ENCODE results near the gene TBC1D14.
A peak's percentile ranks its signal among the peaks of the same experiment; 100 is the strongest.

TBC1D14 gene

GRCh38 chr4:7023486-7023885, 113.9 kb downstream of the TBC1D14 start:
- no peak for DNase-seq (ENCODE audit: low spot score)

GRCh38 chr4:7023901-7024300, 114.3 kb downstream of the TBC1D14 start:
- DNase-seq (ENCODE audit: low spot score), result no peak

- no peak for DNase-seq (ENCODE audit: low spot score)
These were observed 114.8 kb downstream of the TBC1D14 start for GRCh38 chr4:7024336-7024890.

GRCh38 chr4:7025040-7025602, 115.5 kb downstream of the TBC1D14 start:
- DNase-seq (ENCODE audit: low spot score), result no peak

- DNase-seq (ENCODE audit: low spot score), result peak; percentile 68
These were observed 116.5 kb downstream of the TBC1D14 start for GRCh38 chr4:7026107-7026506.

- no peak for DNase-seq (ENCODE audit: low spot score)
These were observed 117.7 kb downstream of the TBC1D14 start for GRCh38 chr4:7027284-7027683.

GRCh38 chr4:7027913-7028312, 118.3 kb downstream of the TBC1D14 start:
- no peak for DNase-seq (ENCODE audit: low spot score)

GRCh38 chr4:7029212-7029611, 119.6 kb downstream of the TBC1D14 start:
- DNase-seq (ENCODE audit: low spot score), result no peak

- DNase-seq (ENCODE audit: low spot score), result no peak
These were observed 120.3 kb downstream of the TBC1D14 start for GRCh38 chr4:7029921-7030320.

GRCh38 chr4:7030856-7031255, 121.2 kb downstream of the TBC1D14 start:
- no peak for DNase-seq (ENCODE audit: low spot score)

GRCh38 chr4:7031558-7032449, 122.2 kb downstream of the TBC1D14 start:
- no peak for DNase-seq (ENCODE audit: low spot score)

- no peak for DNase-seq (ENCODE audit: low spot score)
These were observed 123.0 kb downstream of the TBC1D14 start for GRCh38 chr4:7032596-7032995.

- no peak for DNase-seq (ENCODE audit: low spot score)
These were observed 124.8 kb downstream of the TBC1D14 start for GRCh38 chr4:7034262-7035081.

- no peak for DNase-seq (ENCODE audit: low spot score)
These were observed 127.8 kb downstream of the TBC1D14 start for GRCh38 chr4:7037425-7037824.

GRCh38 chr4:7040765-7041164, 131.1 kb downstream of the TBC1D14 start:
- no peak for DNase-seq (ENCODE audit: low spot score)

- DNase-seq (ENCODE audit: low spot score), result no peak
These were observed 131.6 kb downstream of the TBC1D14 start for GRCh38 chr4:7041246-7041645.

GRCh38 chr4:7041801-7042502, 132.3 kb downstream of the TBC1D14 start:
- peak; percentile 57 for DNase-seq (ENCODE audit: low spot score)

GRCh38 chr4:7042503-7043283, 133.1 kb downstream of the TBC1D14 start:
- peak; percentile 98 for DNase-seq (ENCODE audit: low spot score)

- no peak for DNase-seq (ENCODE audit: low spot score)
These were observed 133.9 kb downstream of the TBC1D14 start, which contains the start of gene TADA2B for GRCh38 chr4:7043284-7044136. Gene TADA2B, plus strand, starts transcription at chr4:7043372. Its CDS starts 208 bp downstream, at chr4:7043580.

Measured in Ammon's horn (tissue), 1 donor.